Naive thymus-derived CD4-positive, alpha-beta T cell (primary cell): Measurements from ENCODE around the gene FHIT. TPM values are rescaled to one million over a fixed set of nuclear protein-coding genes. Genes with fewer than 3 reads are reported as not detected.

Source experiments
- ATAC-seq: fragments of 150-1000 bp; cut with Tn5 transposase; 2 replicates; pipeline ENCODE4 v1.10.0; 2021; ENCODE audit warnings: mild to moderate bottlenecking, moderate library complexity
- CTCF ChIA-PET: fragments of 350-600 bp; sonication (Branson Sonifier 250); formaldehyde crosslinking; loops from one replicate; lab custom pipeline; 2021; ENCODE audit warnings: antibody characterized with exemption; lab: Charles Lee
- POLR2A ChIA-PET: fragments of 350-600 bp; sonication (Branson Sonifier 250); formaldehyde crosslinking; loops from one replicate; lab custom pipeline; 2021; ENCODE audit warnings: antibody characterized with exemption, inconsistent platforms; lab: Charles Lee
- DNase-seq, 9 donors: peaks; one replicate each; pipeline versions ENCODE4 v3.0.0 to v3.0.0-alpha.2; 2020 to 2022; ENCODE audit warnings: mixed read lengths in 1 of 9
- H3K27ac ChIP-seq: one replicate; pipeline ENCODE4 v1.7.0; 2013; ENCODE audit warnings: mild to moderate bottlenecking, low read depth, low read length, moderate library complexity
- H3K27me3 ChIP-seq, 2 donors: one replicate each; pipeline ENCODE4 v1.7.0; 2013; ENCODE audit warnings: low read length in 2 of 2, mild to moderate bottlenecking in 2 of 2, moderate library complexity in 2 of 2; ENCODE audit not compliant: control insufficient read depth in 2 of 2, insufficient read depth in 2 of 2
- H3K36me3 ChIP-seq, 3 experiments: 1 replicate in 2 of 3; 2 replicates in 1 of 3; pipeline ENCODE4 v1.7.0; 2013; ENCODE audit warnings: low read length in 3 of 3, mild to moderate bottlenecking in 3 of 3, moderate library complexity in 1 of 3; ENCODE audit not compliant: insufficient read depth in 3 of 3, control insufficient read depth in 2 of 3
- H3K4me1 ChIP-seq, 2 donors: one replicate each; pipeline ENCODE4 v1.7.0; 2013; ENCODE audit warnings: low read length in 2 of 2, mild to moderate bottlenecking in 2 of 2, moderate library complexity in 1 of 2; ENCODE audit not compliant: control insufficient read depth in 2 of 2, insufficient read depth in 2 of 2
- H3K4me3 ChIP-seq: 2 replicates; pipeline ENCODE4 v1.7.0; 2013; ENCODE audit warnings: mild to moderate bottlenecking, low read length
- H3K9me3 ChIP-seq, 3 experiments: 1 replicate in 2 of 3; 2 replicates in 1 of 3; pipeline ENCODE4 v1.7.0; 2013; ENCODE audit warnings: low read length in 3 of 3; ENCODE audit not compliant: control insufficient read depth in 2 of 3
- H3K27ac Mint-ChIP-seq, 9 donors: one replicate each; pipeline ENCODE4 v1.8.0; 2020 to 2022; ENCODE audit warnings: mixed read lengths in 9 of 9, mild to moderate bottlenecking in 8 of 9, moderate library complexity in 5 of 9, inconsistent platforms in 2 of 9
- H3K27me3 Mint-ChIP-seq, 5 donors: one replicate each; pipeline ENCODE4 v1.8.0; 2021 to 2022; ENCODE audit warnings: mixed read lengths in 5 of 5, mild to moderate bottlenecking in 1 of 5
- H3K36me3 Mint-ChIP-seq, 5 donors: one replicate each; pipeline ENCODE4 v1.8.0; 2020 to 2022; ENCODE audit warnings: mixed read lengths in 5 of 5, mild to moderate bottlenecking in 3 of 5, inconsistent platforms in 1 of 5
- H3K4me1 Mint-ChIP-seq, 7 donors: one replicate each; pipeline ENCODE4 v1.8.0; 2020 to 2022; ENCODE audit warnings: mixed read lengths in 7 of 7, mild to moderate bottlenecking in 3 of 7, inconsistent platforms in 1 of 7
- H3K4me3 Mint-ChIP-seq, 10 donors: one replicate each; pipeline ENCODE4 v1.8.0; 2020 to 2022; ENCODE audit warnings: mild to moderate bottlenecking in 10 of 10, mixed read lengths in 10 of 10, moderate library complexity in 6 of 10, inconsistent platforms in 2 of 10
- H3K9me3 Mint-ChIP-seq, 11 donors: one replicate each; pipeline ENCODE4 v1.8.0; 2020 to 2022; ENCODE audit warnings: mixed read lengths in 11 of 11, mild to moderate bottlenecking in 4 of 11, inconsistent platforms in 1 of 11, moderate library complexity in 1 of 11
- intact Hi-C, 2 donors: fragments of 100-400 bp; cut with micrococcal nuclease; formaldehyde crosslinking; loops; one replicate each; pipeline ENCODE4 v1.15.1; 2023
- polyA plus RNA-seq, 2 donors: library from polyadenylated mRNA; unstranded; fragments of 300-500 nt; fragmentation: Illumina TruSeq; gene quantifications; one replicate each; pipeline ENCODE4 v1.2.3, GENCODE V29; 2021
- total RNA-seq, 6 experiments: library from RNA in 5 of 6; stranded (reverse) in 5 of 6; gene quantifications; 1 replicate in 5 of 6; 2 replicates in 1 of 6; pipeline ENCODE4 v1.2.3 and lab custom pipeline; 2021 to 2026

FHIT gene
- total and polyA plus RNA-seq, 7 experiments from 2014 or later: 51.2 to 230 (median 152) TPM

DNA sequence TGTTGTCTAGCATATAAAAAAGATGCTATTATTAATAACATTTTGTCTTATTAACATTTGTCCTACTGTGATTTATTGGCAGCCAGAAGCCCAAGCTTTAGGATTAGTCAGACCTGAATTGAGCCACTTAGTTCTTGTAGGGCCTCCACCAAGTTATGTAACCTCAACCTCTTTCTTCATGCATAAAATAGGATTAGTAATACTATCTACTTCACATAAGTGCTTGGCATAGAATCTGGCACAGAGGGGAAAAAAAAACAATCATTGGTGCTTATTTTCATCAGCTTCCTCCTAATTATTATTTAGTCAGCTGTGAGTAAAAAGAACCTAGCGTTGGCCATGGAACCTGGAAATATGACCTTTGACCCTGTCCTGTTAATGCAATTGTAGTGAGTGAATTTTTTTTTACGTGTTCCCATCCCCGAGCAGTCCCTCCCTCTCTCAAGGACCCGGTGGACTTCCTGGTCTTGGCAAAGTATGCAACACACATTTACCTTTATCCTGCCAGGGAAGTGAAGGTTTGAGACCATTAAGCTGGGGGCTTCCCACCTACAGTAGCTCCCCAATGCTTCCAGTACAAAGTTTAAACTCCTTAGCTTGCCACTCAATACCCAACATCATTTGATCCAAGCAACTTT lies 136.8 kb downstream of the FHIT start:
- H3K36me3 Mint-ChIP-seq: peaks cover 0 to 7% (median 4%) of the 10 kb centered on the region in 5 donors
- H3K4me1 Mint-ChIP-seq: peaks cover 0 to 32% (median 18%) of the 10 kb centered on the region in 7 donors
- intact Hi-C loops: no loop called here
- no peak overlapping the region for H3K4me3 Mint-ChIP-seq
- no peak overlapping the region for H3K27ac ChIP-seq
- H3K9me3 Mint-ChIP-seq: no peaks in the 10 kb centered on the region
- no peaks in the 10 kb centered on the region for H3K27me3 ChIP-seq
- POLR2A ChIA-PET: interaction anchor here (0.6 kb wide), 1 partner anchor 22 kb away, joined by 3 read pairs; no protein-coding TSS in a partner anchor
- H3K4me3 ChIP-seq: no peak overlapping the region
- H3K27me3 Mint-ChIP-seq: no peaks in the 10 kb centered on the region
- CTCF ChIA-PET: no interaction called here
- H3K27ac Mint-ChIP-seq: no peak overlapping the region
- H3K4me1 ChIP-seq: no peaks in the 10 kb centered on the region
- DNase-seq: no peak
- H3K36me3 ChIP-seq: no peaks in the 10 kb centered on the region
- no peaks in the 10 kb centered on the region for H3K9me3 ChIP-seq
- ATAC-seq: no peak

DNA sequence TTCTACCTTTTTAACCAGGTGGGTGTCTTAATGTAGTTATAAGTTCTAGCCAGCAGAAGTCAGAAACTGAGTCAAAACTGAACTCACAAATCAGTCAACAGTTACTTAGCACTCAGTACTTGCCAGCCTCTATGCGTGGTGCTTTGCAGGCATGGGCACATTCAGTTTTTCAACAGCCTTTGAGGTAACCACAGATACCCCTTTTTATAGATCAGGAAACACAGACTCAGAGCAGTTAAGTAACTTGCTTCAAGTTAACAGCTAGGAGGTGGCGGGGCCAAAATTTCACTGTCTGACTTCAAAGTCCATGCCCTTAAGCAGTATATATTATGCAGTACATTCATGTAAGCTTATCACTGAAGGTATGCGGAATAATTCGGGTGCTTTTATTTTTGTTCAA lies 139.4 kb downstream of the FHIT start:
- CTCF ChIA-PET: interaction anchor here (0.7 kb wide), 1 partner anchor 237 kb away, joined by 4 read pairs; no protein-coding TSS in a partner anchor
- Histone ChIP-seq H3K27me3 (no peaks in the 10 kb centered on the region), H3K27ac (no peak overlapping the region), H3K4me3 (no peak overlapping the region), H3K9me3 (no peaks in the 10 kb centered on the region), H3K4me1 (no peaks in the 10 kb centered on the region), H3K36me3 (no peaks in the 10 kb centered on the region)
- peaks cover 0 to 4% (median 0%) of the 10 kb centered on the region in 5 donors for H3K27me3 Mint-ChIP-seq
- H3K9me3 Mint-ChIP-seq: peaks cover 0 to 4% (median 0%) of the 10 kb centered on the region in 11 donors
- no peak for DNase-seq
- H3K4me3 Mint-ChIP-seq: peak overlapping the region in 1 of 10 donors; percentile 57
- ATAC-seq: no peak
- H3K27ac Mint-ChIP-seq: no peak overlapping the region
- POLR2A ChIA-PET: no interaction called here
- peaks cover 0 to 32% (median 18%) of the 10 kb centered on the region in 7 donors for H3K4me1 Mint-ChIP-seq
- peaks cover 0 to 10% (median 4%) of the 10 kb centered on the region in 5 donors for H3K36me3 Mint-ChIP-seq
- intact Hi-C loops: no loop called here

DNA sequence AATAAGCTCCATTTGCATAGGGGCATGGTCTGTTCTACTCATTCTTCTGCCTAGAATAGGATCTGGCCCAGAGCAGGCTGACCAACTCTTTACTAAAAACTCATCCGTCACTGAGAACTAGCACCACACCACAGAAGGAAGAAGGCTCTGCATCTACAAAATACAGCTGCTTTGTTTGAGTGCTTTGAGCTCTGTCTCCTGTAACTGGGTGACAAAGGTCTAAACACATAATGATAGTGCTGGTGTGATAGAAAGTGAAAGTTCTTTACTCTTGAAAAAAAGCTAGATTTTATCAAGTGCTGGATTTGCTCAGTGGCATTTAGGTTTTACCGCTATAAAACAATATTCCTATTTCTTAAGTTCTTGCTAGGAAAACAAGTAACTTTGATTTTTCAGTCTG lies 140.7 kb downstream of the FHIT start:
- Mint-ChIP-seq H3K9me3 (peaks cover 0 to 8% (median 0%) of the 10 kb centered on the region in 11 donors), H3K4me3 (peak overlapping the region in 6 of 10 donors; percentile 5 to 57 (median 24)), H3K27me3 (peaks cover 0 to 4% (median 0%) of the 10 kb centered on the region in 5 donors), H3K36me3 (peaks cover 0 to 10% (median 8%) of the 10 kb centered on the region in 5 donors), H3K4me1 (peaks cover 0 to 32% (median 18%) of the 10 kb centered on the region in 7 donors), H3K27ac (peak overlapping the region in 3 of 9 donors; percentile 1 to 54 (median 43))
- H3K9me3 ChIP-seq: no peaks in the 10 kb centered on the region
- no peaks in the 10 kb centered on the region for H3K36me3 ChIP-seq
- peak in 1 of 9 donors; percentile 2 for DNase-seq
- intact Hi-C loops: no loop called here
- H3K4me1 ChIP-seq: no peaks in the 10 kb centered on the region
- H3K27me3 ChIP-seq: no peaks in the 10 kb centered on the region
- H3K4me3 ChIP-seq: no peak overlapping the region
- ATAC-seq: no peak
- H3K27ac ChIP-seq: no peak overlapping the region
- ChIA-PET CTCF (no interaction called here), POLR2A (no interaction called here)

DNA sequence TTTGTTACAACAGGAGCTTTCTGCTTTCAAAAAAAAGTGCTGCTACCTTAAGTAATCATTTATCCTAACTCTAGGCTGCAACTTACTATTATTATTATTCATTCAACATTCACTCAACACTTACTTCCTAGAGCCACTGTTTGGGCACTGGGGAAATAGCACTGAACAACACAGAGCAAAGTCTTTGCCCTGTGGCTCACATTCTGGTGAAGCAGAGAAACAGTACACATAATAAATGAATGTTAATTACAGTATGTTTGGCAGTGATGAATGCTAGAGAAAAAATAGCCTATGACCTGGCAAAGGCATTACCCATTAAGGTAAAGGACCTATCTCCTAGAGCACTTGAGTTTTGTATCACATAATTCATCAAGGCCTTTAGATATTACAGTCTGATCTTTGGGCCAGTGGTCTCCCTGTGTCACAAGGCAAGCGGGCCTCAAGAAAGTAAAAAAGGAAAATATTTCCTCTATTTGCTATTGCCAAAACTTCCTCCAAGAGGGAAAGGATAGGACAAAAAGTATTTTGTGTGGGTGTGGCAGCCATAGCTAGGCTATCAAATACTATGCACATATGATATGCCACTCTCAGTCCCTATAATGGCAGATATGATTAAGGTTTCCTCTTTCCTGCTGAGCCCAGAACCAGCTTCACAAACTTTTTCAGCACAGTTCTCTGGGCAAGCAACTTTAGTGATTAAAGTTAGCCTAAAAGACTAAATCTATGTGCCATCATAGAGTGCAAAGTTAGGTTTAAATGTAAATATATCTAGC lies 142.8 kb downstream of the FHIT start:
- H3K9me3 ChIP-seq: no peaks in the 10 kb centered on the region
- H3K4me1 ChIP-seq: no peaks in the 10 kb centered on the region
- Mint-ChIP-seq H3K4me1 (peaks cover 0 to 32% (median 18%) of the 10 kb centered on the region in 7 donors), H3K27ac (no peak overlapping the region), H3K9me3 (peaks cover 0 to 20% (median 4%) of the 10 kb centered on the region in 11 donors), H3K4me3 (no peak overlapping the region), H3K27me3 (peaks cover 0 to 4% (median 0%) of the 10 kb centered on the region in 5 donors), H3K36me3 (peaks cover 0 to 19% (median 10%) of the 10 kb centered on the region in 5 donors)
- H3K4me3 ChIP-seq: no peak overlapping the region
- DNase-seq: no peak
- H3K27ac ChIP-seq: no peak overlapping the region
- no peaks in the 10 kb centered on the region for H3K27me3 ChIP-seq
- ATAC-seq: no peak
- ChIA-PET POLR2A (no interaction called here), CTCF (no interaction called here)
- intact Hi-C loops: no loop called here
- no peaks in the 10 kb centered on the region for H3K36me3 ChIP-seq

DNA sequence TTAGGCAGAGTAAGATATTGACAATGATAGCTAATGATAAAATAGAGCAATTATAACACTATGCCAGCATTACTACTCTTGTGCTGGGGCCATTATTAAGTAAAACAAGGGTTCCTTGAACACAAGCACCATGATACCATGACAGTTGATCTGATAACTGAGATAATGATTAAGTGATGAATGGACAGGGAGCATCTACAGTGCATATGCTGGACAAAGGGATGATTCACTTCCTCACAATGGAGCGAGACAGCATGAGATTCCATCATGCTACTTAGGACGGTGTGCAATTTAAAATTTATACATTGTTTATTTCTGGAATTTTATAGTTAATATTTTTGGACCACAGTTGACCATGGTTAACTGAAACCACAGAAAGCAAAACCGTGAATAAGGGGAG lies 156.6 kb downstream of the FHIT start:
- Histone ChIP-seq H3K27me3 (no peaks in the 10 kb centered on the region), H3K27ac (no peak overlapping the region), H3K36me3 (no peaks in the 10 kb centered on the region), H3K4me1 (no peaks in the 10 kb centered on the region), H3K4me3 (no peak overlapping the region), H3K9me3 (no peaks in the 10 kb centered on the region)
- H3K4me1 Mint-ChIP-seq: no peaks in the 10 kb centered on the region
- no peak overlapping the region for H3K27ac Mint-ChIP-seq
- H3K4me3 Mint-ChIP-seq: no peak overlapping the region
- peaks cover 0 to 2% (median 0%) of the 10 kb centered on the region in 11 donors for H3K9me3 Mint-ChIP-seq
- ChIA-PET CTCF (no interaction called here), POLR2A (no interaction called here)
- peaks cover 0 to 4% (median 0%) of the 10 kb centered on the region in 5 donors for H3K36me3 Mint-ChIP-seq
- intact Hi-C loops: no loop called here
- no peaks in the 10 kb centered on the region for H3K27me3 Mint-ChIP-seq
- ATAC-seq (no peak), DNase-seq (no peak)

DNA sequence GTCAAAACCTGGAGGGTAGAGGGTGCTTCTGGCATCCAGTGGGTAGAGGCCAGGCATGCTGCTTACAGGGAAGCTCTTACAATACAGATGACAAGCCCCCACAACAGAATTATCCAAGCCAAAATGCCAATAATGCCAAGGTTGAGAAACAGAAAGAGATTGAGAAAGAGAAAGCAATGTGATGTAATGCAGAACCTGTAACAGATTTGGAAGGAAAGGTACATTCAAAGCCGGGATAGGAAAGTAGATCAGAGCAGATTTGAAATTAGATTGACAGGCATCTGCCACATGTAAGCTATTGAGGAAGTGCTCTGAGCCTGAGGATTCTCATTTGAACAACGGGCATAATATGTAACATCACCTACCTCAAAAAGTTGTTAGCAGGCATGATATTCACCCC lies 157.9 kb downstream of the FHIT start:
- intact Hi-C loops: no loop called here
- no peaks in the 10 kb centered on the region for H3K27me3 ChIP-seq
- H3K27me3 Mint-ChIP-seq: no peaks in the 10 kb centered on the region
- ChIA-PET CTCF (no interaction called here), POLR2A (no interaction called here)
- H3K4me1 ChIP-seq: no peaks in the 10 kb centered on the region
- no peaks in the 10 kb centered on the region for H3K4me1 Mint-ChIP-seq
- no peaks in the 10 kb centered on the region for H3K36me3 ChIP-seq
- H3K4me3 Mint-ChIP-seq: no peak overlapping the region
- DNase-seq (no peak), ATAC-seq (no peak)
- no peak overlapping the region for H3K4me3 ChIP-seq
- H3K9me3 ChIP-seq: no peaks in the 10 kb centered on the region
- H3K36me3 Mint-ChIP-seq: peaks cover 0 to 4% (median 0%) of the 10 kb centered on the region in 5 donors
- peaks cover 0 to 5% (median 0%) of the 10 kb centered on the region in 11 donors for H3K9me3 Mint-ChIP-seq
- H3K27ac Mint-ChIP-seq: no peak overlapping the region
- H3K27ac ChIP-seq: no peak overlapping the region
